HG03108 (cell line): ENCODE results near the gene FUBP1.
"Not testable (repeated sequence)": the region's sequence is repeated elsewhere in the genome, so short reads cannot be mapped to it uniquely, and the experiment has no call there.

Experiments used
- ATAC-seq: cut with Tn5 transposase; IDR thresholded peaks from one replicate; pipeline ENCODE4 v1.9.1; 2021; ENCODE audit warnings: moderate library complexity; ENCODE audit not compliant: unreplicated experiment

The FUBP1 gene

DNA sequence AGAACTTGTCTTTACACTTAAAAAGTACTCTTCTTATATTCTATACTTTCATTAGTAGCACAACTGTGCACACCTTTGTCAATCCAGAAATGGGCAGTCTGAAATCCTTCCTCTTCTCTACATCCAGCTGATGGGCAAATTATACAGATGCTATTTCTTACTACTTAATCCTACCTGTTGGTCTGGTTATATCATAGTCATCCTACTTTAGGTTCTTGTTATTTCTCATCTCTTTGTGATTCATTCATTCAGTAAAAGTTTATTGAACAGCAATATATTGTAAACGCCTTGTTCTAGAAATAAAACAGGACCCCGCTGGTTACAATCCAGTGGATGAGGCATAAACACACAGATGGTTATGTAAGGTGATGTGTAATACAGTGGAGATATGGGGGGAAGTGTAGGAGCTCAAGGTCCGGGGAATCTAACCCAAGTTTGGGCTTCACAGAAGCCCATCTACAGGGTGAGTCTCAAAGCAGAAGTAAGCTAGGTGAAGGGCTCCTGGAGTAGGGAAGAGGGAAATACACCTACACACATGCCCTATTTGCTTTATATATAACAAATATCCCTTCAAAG is 11.8 kb upstream of the FUBP1 start:
- ATAC-seq: no peak

DNA sequence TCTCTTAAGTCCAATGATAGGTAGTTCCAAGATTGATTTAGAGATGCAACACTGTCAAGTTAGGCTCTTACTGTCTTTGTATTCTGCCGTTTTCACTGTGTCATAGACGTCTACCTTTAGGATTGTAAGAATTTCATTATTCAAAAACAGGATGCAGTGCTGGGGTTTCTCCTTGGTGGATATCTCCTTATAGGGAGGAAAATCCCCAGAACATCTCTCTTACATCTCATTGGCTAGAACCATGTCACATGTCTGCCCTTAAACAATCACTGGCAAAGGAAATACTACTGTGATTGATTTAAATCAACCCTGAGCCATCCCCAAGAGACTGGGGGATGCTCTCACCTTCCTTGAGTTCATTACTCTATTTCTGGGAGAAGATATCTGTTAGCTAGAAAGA is 10.9 kb upstream of the FUBP1 start:
- ATAC-seq: no peak

GRCh38 chr1:77987919-77988318 is 9.0 kb upstream of the FUBP1 start:
- no peak for ATAC-seq

DNA sequence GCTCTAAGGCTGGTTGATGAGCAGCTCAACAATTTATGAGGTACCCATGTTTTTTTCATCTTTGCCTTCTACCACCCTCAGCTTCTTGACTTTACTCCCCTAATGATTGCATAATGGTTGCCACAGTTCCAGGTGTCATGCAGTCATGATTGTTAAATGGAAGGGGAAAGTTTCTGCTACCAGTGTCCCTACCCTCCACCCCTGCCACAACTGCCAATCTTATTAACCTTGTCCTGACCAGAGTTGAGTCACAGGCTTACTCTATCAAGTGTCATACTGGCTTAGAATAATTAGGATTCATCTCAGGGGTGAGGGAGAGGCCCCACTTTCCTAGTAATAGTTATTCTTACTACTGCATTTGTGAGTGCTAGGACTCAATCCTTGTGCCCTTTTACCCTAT is 7.9 kb upstream of the FUBP1 start:
- ATAC-seq: no peak

- ATAC-seq: no peak
Measured at GRCh38 chr1:77984629-77985028, 5.8 kb upstream of the FUBP1 start.

DNA sequence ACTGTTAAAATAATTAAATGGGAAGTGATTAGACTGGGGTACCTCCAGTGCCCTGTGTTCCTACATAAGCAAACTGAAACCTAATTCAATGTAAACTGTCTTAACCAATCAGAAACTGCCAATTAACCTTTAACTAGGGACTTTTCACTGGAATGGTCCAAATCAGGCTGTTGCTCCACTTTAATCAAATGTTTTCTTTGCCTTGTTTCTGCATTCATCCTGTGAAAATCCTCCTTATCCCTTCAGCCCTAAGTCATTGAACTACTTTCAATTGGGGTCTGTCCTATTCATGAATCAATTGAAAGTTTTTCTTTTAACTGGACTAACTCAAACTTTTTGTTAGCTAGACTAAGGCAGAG is 5.1 kb upstream of the FUBP1 start:
- ATAC-seq: no peak

DNA sequence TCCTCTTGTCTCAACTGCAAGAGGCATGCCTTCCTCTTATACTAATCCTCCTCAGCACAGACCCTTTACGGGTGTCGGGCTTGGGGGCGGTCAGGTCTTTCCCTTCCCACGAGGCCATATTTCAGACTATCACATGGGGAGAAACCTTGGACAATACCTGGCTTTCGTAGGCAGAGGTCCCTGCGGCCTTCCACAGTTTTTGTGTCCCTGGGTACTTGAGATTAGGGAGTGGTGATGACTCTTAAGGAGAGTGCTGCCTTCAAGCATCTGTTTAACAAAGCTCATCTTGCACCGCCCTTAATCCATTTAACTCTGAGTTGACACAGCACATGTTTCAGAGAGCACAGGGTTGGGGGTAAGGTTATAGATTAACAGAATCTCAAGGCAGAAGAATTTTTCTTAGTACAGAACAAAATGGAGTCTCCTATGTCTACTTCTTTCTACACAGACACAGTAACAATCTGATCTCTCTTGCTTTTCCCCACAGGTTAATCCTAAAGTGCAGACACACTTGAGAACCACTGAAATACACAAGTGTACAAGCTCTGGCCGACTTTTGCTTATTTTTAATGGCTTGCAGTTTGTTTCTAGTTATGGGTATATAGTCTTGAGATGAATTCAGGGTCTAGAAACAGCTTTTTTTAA is 4.6 kb upstream of the FUBP1 start:
- not testable (repeated sequence) for ATAC-seq

DNA sequence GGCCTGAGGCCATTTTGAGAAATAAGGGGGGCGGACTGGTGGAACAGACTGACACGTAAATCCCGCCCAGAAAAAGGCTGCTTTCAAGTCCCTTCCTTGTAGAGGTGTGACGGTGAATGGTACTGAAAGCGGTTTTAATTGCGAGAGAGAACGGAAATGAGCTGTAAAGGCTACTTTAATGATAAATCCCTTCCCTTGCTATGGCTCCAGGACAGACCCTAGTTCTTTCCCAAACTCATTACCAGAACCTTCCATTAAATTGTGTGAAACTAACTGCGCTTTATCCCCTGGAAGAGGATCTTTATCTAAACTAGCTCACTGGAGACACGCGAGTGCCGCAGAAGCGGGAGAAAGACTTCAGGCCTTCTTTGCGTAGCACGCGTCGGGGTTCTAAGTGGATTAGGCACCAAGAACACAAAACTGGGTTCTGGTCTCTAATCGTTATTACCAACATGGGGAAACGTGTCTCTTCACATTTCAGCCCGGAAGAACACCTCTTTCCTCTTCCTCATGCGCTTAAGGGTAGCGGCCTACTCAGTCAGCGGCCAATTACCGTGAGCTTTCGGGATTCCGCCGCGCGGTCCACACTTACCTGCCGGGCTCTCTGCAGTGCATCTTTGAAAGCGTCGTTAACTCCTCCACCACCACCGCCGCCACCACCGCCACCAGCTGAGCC is 441 bp downstream of the FUBP1 start:
- ATAC-seq: peak; percentile 74

DNA sequence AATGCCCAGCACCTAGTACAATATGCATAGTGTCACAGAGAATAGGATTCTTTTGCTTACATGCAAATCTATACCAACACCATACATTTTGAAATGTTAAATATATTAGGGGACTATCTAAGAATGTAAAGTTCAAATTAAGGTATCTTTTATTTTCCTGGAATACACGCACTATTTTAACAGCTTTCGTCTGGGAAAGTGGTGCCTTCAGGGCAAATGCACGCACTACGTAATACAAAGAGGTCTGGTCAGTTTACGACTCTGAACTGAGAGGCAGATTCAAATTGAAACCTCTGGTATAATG is 931 bp downstream of the FUBP1 start:
- ATAC-seq: no peak

GRCh38 chr1:77976433-77977076 is 2.3 kb downstream of the FUBP1 start:
- no peak for ATAC-seq

DNA sequence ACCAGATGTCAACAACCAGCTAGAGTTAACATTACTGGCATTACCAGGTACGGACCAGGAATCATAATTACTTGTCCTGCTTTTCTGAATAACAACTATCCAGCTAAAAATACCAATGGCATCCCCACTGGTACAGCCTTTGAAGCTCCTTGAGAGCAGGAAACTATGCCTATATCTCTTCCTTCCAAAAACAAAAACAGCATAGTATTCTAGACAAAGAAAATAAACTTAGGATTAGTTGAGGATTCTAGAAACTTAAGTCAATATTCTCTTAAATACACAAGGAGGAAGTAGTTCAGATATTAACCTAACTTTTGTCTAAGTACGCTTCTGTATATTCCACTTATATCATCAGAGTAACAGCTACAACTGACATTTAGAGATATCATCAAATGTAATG is 3.0 kb downstream of the FUBP1 start:
- no peak for ATAC-seq

- ATAC-seq: no peak
Measured at GRCh38 chr1:77975386-77975785, 3.5 kb downstream of the FUBP1 start.

DNA sequence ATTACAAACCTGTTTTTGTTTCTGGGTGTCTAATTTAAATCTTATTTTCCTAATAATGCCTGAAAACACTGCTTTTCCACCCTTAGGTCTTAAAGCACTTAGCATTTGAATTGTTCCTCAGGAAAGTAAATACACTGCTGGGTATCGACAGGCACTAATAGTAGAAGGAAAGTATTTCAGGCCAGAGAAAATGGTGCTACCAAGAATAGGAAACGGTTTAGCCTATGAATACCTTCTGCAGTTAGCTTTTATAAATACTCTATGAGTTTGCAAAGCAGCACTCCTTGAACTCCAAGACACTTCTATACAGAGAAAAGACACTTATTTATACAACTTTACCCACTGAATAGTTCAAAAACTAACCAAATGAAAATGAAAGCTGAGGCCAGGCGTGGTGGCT is 6.8 kb downstream of the FUBP1 start:
- ATAC-seq: no peak

DNA sequence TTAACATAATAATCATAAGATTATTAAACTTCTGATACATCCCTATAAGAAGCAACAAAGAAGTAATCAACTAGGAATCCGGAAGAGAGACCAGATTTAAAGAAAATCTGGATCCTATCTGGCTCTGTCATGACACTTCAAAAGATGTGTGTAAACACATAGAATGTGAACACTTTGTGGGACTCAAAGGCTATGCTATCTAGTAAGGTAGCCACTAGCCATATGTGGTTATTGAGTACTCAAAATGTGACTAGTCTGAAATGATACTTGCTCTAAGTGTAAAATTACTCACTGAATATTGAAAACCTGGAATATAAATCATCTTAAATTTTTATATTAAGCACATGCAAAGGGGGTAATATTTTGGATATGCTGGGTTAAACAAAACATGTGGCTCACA is 8.7 kb downstream of the FUBP1 start:
- ATAC-seq: no peak

- no peak for ATAC-seq
Measured at GRCh38 chr1:77966291-77966690, 12.6 kb downstream of the FUBP1 start.

- ATAC-seq: no peak
Measured at GRCh38 chr1:77961392-77961791, 17.5 kb downstream of the FUBP1 start.

DNA sequence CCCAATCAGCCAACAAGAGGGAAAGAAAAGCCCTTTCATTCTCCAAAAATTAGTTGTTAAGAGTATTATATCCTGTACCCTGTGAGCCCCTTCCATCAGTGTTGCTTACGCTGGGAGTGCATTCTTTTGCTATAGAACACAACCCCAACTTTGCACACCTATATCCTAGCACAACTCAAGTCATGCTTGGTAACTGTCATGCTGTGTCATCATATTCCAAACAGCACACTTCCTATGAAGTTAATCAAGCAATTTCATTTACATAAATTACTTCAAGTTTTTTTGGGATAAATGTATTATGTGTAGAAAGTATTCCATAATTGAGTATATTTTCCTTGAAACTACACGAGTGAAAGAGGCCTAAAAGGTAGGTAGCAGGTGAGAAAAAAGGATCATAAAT is 20.0 kb downstream of the FUBP1 start:
- no peak for ATAC-seq

- ATAC-seq: no peak
Measured at GRCh38 chr1:77958391-77958790, 20.5 kb downstream of the FUBP1 start.

- no peak for ATAC-seq
Measured at GRCh38 chr1:77956464-77956863, 22.4 kb downstream of the FUBP1 start.

GRCh38 chr1:77955709-77956108 is 23.2 kb downstream of the FUBP1 start:
- ATAC-seq: no peak

GRCh38 chr1:77954521-77954920 is 24.4 kb downstream of the FUBP1 start:
- no peak for ATAC-seq

- ATAC-seq: no peak
Measured at GRCh38 chr1:77953907-77954306, 25.0 kb downstream of the FUBP1 start.
